HepG2 (cell line): ENCODE data around the gene PLIN3. TPM values are rescaled to one million over a fixed set of nuclear protein-coding genes. Genes with fewer than 3 reads are reported as not detected.
A peak's percentile ranks its signal among the peaks of the same experiment; 100 is the strongest.

ENCODE experiments used
- ATAC-seq: fragments of 200-7000 bp; cut with Tn5 transposase; 3 replicates; pipeline ENCODE4 v1.9.1; 2020; ENCODE audit warnings: mild to moderate bottlenecking, moderate library complexity
- BruUV-seq: library from RNA; stranded (reverse); fragments of 400-500 nt; replicated peaks from 2 replicates; lab custom pipeline; 2021; lab: Mats Ljungman, UMichigan
- CTCF ChIA-PET: fragments of 300-600 bp; formaldehyde crosslinking; extraction: SDS; loops from one replicate; lab custom pipeline; 2021; ENCODE audit warnings: low total read pairs, inconsistent platforms, low intra/inter-chr PET ratio; lab: Yijun Ruan, JAX
- POLR2A ChIA-PET: fragments of 350-600 bp; sonication (Branson Sonifier 250); formaldehyde crosslinking; loops from one replicate; lab custom pipeline; 2020; ENCODE audit warnings: antibody characterized with exemption, inconsistent platforms; lab: Yijun Ruan, JAX
- DNase-seq: peaks from one replicate; pipeline ENCODE4 v3.0.0-alpha.2; 2015; ENCODE audit warnings: low spot score
- FAIRE-seq: peaks from 3 replicates; lab custom pipeline; 2011; peaks lifted over from hg19 to GRCh38; lab: Jason Lieb, UNC
- H2AFZ ChIP-seq: one replicate; pipeline ENCODE4 v1.6.1; 2011; ENCODE audit warnings: low read length, inconsistent platforms
- H3K27ac ChIP-seq: fragments of 300-600 bp; 3 replicates; pipeline ENCODE4 v1.8.0; 2011; ENCODE audit warnings: mixed run types, mild to moderate bottlenecking, mixed read lengths, low read length, inconsistent platforms; ENCODE audit not compliant: insufficient read depth; ENCODE audit errors: extremely low read length
- H3K27me3 ChIP-seq, 2 experiments: fragments of 200-600 bp in 1 of 2; 2 replicates in 1 of 2; 3 replicates in 1 of 2; pipeline versions ENCODE4 v1.6.0 to v1.8.0; 2011; ENCODE audit warnings: low read length in 2 of 2, mild to moderate bottlenecking in 2 of 2, moderate library complexity in 2 of 2, inconsistent platforms in 1 of 2; ENCODE audit not compliant: insufficient read depth in 2 of 2, control insufficient read depth in 1 of 2
- H3K36me3 ChIP-seq, 2 experiments: fragments of 200-600 bp in 1 of 2; replicated peaks in 1 of 2; 2 replicates in 1 of 2; 3 replicates in 1 of 2; pipeline versions ENCODE4 v1.5.1 to v1.8.0; 2011; ENCODE audit warnings: low read length in 2 of 2, inconsistent platforms in 1 of 2; ENCODE audit not compliant: insufficient read depth in 2 of 2, control insufficient read depth in 1 of 2
- H3K4me1 ChIP-seq: 2 replicates; pipeline ENCODE4 v1.5.1; 2012; ENCODE audit warnings: low read length, inconsistent platforms; ENCODE audit not compliant: insufficient read depth
- H3K4me2 ChIP-seq: 2 replicates; pipeline ENCODE4 v1.6.0; 2011; ENCODE audit warnings: low read depth, low read length, inconsistent platforms
- H3K4me3 ChIP-seq, 3 experiments: fragments of 200-600 bp in 1 of 3; sonication (generic), shearing (Covaris generic) in 1 of 3; replicated peaks in 1 of 3; 2 replicates each; pipeline ENCODE4 v1.5.1; 2011 to 2016; ENCODE audit warnings: low read length in 3 of 3, inconsistent platforms in 2 of 3, low read depth in 2 of 3, mild to moderate bottlenecking in 2 of 3, control low read depth in 1 of 3, mixed read lengths in 1 of 3; ENCODE audit not compliant: insufficient read depth in 1 of 3
- H3K79me2 ChIP-seq: one replicate; pipeline ENCODE4 v1.6.1; 2011; ENCODE audit warnings: low read length, inconsistent platforms; ENCODE audit not compliant: insufficient read depth
- H3K9ac ChIP-seq: 2 replicates; pipeline ENCODE4 v1.6.0; 2011; ENCODE audit warnings: mild to moderate bottlenecking, low read depth, low read length, inconsistent platforms; ENCODE audit not compliant: insufficient read depth
- H3K9me3 ChIP-seq: 2 replicates; pipeline ENCODE4 v1.5.1; 2012; ENCODE audit warnings: mild to moderate bottlenecking, low read length
- H4K20me1 ChIP-seq: 2 replicates; pipeline ENCODE4 v1.6.0; 2011; ENCODE audit warnings: inconsistent platforms, mild to moderate bottlenecking, low read length, moderate library complexity; ENCODE audit not compliant: insufficient read depth
- ATF3 ChIP-seq: sonication (generic); formaldehyde crosslinking; IDR thresholded peaks from 2 replicates; pipeline ENCODE4 v1.4.0; 2020; ENCODE audit warnings: missing genetic modification reagents
- ATF7 ChIP-seq, 2 experiments: fragments of 450-650 bp in 1 of 2; sonication (generic) in 1 of 2; formaldehyde crosslinking in 1 of 2; IDR thresholded peaks; 2 replicates each; pipeline versions ENCODE4 v1.4.0 to v1.6.1; 2016 to 2020; ENCODE audit warnings: antibody characterized with exemption in 1 of 2, mild to moderate bottlenecking in 1 of 2, missing genetic modification reagents in 1 of 2
- CHD4 ChIP-seq: fragments of 200-600 bp; sonication (generic); IDR thresholded peaks from 2 replicates; pipeline ENCODE4 v1.7.0; 2017; ENCODE audit warnings: mild to moderate bottlenecking, low read length, borderline replicate concordance
- GATAD2A ChIP-seq: IDR thresholded peaks from 2 replicates; pipeline ENCODE4 v1.6.1; 2016
- KDM1A ChIP-seq: IDR thresholded peaks from 2 replicates; pipeline ENCODE4 v1.6.1; 2016; ENCODE audit warnings: missing compliant biosample characterization
- KMT2A ChIP-seq: sonication (generic); formaldehyde crosslinking; IDR thresholded peaks from 2 replicates; pipeline ENCODE4 v1.4.0; 2020; ENCODE audit warnings: missing genetic modification reagents
- NBN ChIP-seq: fragments of 450-650 bp; conservative IDR thresholded peaks from 2 replicates; pipeline ENCODE4 v1.6.1; 2017
- RNF2 ChIP-seq: fragments of 450-650 bp; conservative IDR thresholded peaks from 2 replicates; pipeline ENCODE4 v1.6.1; 2016; ENCODE audit warnings: low read depth
- TARDBP ChIP-seq: sonication (generic); formaldehyde crosslinking; IDR thresholded peaks from 2 replicates; pipeline ENCODE4 v1.8.0; 2022; ENCODE audit warnings: mild to moderate bottlenecking, missing genetic modification reagents
- ZMYM3 ChIP-seq: sonication (generic); formaldehyde crosslinking; IDR thresholded peaks from 2 replicates; pipeline ENCODE4 v1.5.1; 2020; ENCODE audit warnings: mild to moderate bottlenecking, missing genetic modification reagents
- ZNF24 ChIP-seq: fragments of 450-650 bp; IDR thresholded peaks from 2 replicates; pipeline ENCODE4 v1.6.1; 2017; ENCODE audit warnings: antibody characterized with exemption, mild to moderate bottlenecking
- ZNF292 ChIP-seq: sonication (generic); formaldehyde crosslinking; IDR thresholded peaks from 2 replicates; pipeline ENCODE4 v1.8.1; 2022; ENCODE audit warnings: mild to moderate bottlenecking, low read depth, missing genetic modification reagents, borderline replicate concordance
- ZNF629 ChIP-seq: sonication (generic); formaldehyde crosslinking; conservative IDR thresholded peaks from 2 replicates; pipeline ENCODE4 v1.5.0; 2020; ENCODE audit warnings: missing genetic modification reagents
- WGBS: methylation state at CpG from one replicate; pipeline ENCODE4 v1.1.6; 2017; ENCODE audit warnings: low lambda C conversion rate; 5-methylcytosine and 5-hydroxymethylcytosine counted together
- in situ Hi-C: cut with HindIII; loops from 2 replicates; pipeline ENCODE4 v1.10.0; 2017; ENCODE audit warnings: low pct_unique_long_range_greater_than_20kb; ENCODE audit not compliant: extremely low pct_ligation_motif_present
- intact Hi-C: fragments of 100-400 bp; cut with micrococcal nuclease; formaldehyde crosslinking; loops from one replicate; pipeline ENCODE4 v1.10.0; 2022; ENCODE audit not compliant: unreplicated experiment
- polyA plus RNA-seq, 8 experiments: library from polyadenylated mRNA; depleted of rRNA in 3 of 8; stranded (reverse) in 7 of 8; unstranded in 1 of 8; fragments of >200 nt; fragmentation: Illumina TruSeq in 4 of 8; extraction: Trizol in 4 of 8; gene quantifications; 2 replicates each; pipeline versions ENCODE4 v1.2.1 to v1.2.3, GENCODE V29; 2011 to 2016; ENCODE audit warnings: low read depth in 4 of 8, missing spikeins in 1 of 8, mixed read lengths in 1 of 8; ENCODE audit not compliant: insufficient read depth in 1 of 8
- total RNA-seq, 5 experiments: library from RNA; depleted of rRNA; stranded (reverse); fragments of >200 nt; fragmentation: Illumina TruSeq; extraction: Trizol; gene quantifications; 2 replicates each; pipeline ENCODE4 v1.2.3, GENCODE V29; 2016; ENCODE audit warnings: low read depth in 1 of 5
- TF ChIP-seq, protein P1 (sequence below): sonication (generic); formaldehyde crosslinking; IDR thresholded peaks from 2 replicates; pipeline ENCODE4 v1.5.1; 2020; ENCODE audit warnings: missing genetic modification reagents, mild to moderate bottlenecking, borderline replicate concordance
- TF ChIP-seq, protein P2 (sequence below): sonication (generic); formaldehyde crosslinking; IDR thresholded peaks from 2 replicates; pipeline ENCODE4 v1.5.1; 2020; ENCODE audit warnings: mild to moderate bottlenecking, missing genetic modification reagents, borderline replicate concordance
- TF ChIP-seq, protein P3 (sequence below): IDR thresholded peaks from 2 replicates; pipeline ENCODE4 v1.6.1; 2018; ENCODE audit warnings: missing genetic modification reagents, mild to moderate bottlenecking, missing compliant biosample characterization
- TF ChIP-seq, protein P4 (sequence below): sonication (generic); formaldehyde crosslinking; IDR thresholded peaks from 2 replicates; pipeline ENCODE4 v1.5.1; 2020; ENCODE audit warnings: mild to moderate bottlenecking, moderate library complexity, missing genetic modification reagents

The PLIN3 gene
- total and polyA plus RNA-seq, 2 of the 13 experiments (the other 11 are each of a cell fraction or from before 2014, with no cell fraction given): 49.3 to 57.9 TPM

DNA sequence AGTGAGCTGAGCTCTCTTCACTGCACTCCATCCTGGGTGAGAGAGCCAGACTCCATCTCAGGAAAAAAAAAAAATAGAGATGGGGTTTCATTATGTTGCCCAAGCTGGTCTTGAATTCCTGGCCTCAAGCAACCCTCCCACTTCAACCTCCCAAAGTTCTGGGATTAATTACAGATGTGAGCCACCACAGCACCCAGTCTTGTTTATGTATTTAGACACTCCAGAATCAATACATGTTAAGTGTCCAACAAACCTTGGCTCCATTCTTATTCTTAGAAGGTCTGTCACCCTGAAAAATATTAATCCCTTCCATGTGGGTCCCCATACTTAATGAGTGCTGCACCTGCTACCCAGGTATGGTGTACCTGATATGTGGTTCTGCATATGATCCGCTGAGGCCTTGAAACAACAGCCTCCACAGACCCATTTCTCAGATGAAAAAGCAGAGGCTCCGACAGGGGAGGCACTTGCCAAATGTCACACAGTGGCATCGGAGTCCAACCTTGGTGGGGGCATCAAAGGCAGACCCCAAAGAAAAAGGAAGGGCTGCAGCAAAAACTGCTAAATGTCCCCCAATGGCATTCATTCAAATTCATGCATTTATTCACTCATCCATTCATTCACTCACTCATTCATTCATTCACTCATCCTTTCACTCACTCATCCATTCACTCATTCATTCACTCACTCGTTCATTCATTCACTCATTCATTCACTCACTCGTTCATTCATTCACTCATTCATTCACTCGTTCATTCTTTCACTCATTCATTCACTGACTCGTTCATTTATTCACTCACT, 52.6 kb downstream of the PLIN3 start:
- no peak overlapping the region for H3K4me3 ChIP-seq
- 0 out of 2 replicates have a peak, but pooled peaks have one; percentile 69 for TF ChIP-seq NBN
- TF ChIP-seq, protein P1, sequence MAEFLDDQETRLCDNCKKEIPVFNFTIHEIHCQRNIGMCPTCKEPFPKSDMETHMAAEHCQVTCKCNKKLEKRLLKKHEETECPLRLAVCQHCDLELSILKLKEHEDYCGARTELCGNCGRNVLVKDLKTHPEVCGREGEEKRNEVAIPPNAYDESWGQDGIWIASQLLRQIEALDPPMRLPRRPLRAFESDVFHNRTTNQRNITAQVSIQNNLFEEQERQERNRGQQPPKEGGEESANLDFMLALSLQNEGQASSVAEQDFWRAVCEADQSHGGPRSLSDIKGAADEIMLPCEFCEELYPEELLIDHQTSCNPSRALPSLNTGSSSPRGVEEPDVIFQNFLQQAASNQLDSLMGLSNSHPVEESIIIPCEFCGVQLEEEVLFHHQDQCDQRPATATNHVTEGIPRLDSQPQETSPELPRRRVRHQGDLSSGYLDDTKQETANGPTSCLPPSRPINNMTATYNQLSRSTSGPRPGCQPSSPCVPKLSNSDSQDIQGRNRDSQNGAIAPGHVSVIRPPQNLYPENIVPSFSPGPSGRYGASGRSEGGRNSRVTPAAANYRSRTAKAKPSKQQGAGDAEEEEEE: 0 out of 2 replicates have a peak, but pooled peaks have one; percentile 28
- 0 out of 2 replicates have a peak, but pooled peaks have one; percentile 1 for TF ChIP-seq ZNF292 (CRISPR knock-in tag)
- TF ChIP-seq, protein P2, sequence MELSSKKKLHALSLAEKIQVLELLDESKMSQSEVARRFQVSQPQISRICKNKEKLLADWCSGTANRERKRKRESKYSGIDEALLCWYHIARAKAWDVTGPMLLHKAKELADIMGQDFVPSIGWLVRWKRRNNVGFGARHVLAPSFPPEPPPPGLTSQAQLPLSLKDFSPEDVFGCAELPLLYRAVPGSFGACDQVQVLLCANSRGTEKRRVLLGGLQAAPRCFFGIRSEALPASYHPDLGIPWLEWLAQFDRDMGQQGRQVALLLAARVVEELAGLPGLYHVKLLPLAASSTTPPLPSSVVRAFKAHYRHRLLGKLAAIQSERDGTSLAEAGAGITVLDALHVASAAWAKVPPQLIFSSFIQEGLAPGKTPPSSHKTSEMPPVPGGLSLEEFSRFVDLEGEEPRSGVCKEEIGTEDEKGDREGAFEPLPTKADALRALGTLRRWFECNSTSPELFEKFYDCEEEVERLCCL: no peak
- TF ChIP-seq ATF7 (IDR thresholded peaks at IDR 0.05): peak; percentile 13; the same call in 1 of the 2 replicates
- TF ChIP-seq ATF7 (CRISPR knock-in tag; IDR thresholded peaks at IDR 0.05): no peak
- no peak for TF ChIP-seq RNF2
- TF ChIP-seq, protein P3, sequence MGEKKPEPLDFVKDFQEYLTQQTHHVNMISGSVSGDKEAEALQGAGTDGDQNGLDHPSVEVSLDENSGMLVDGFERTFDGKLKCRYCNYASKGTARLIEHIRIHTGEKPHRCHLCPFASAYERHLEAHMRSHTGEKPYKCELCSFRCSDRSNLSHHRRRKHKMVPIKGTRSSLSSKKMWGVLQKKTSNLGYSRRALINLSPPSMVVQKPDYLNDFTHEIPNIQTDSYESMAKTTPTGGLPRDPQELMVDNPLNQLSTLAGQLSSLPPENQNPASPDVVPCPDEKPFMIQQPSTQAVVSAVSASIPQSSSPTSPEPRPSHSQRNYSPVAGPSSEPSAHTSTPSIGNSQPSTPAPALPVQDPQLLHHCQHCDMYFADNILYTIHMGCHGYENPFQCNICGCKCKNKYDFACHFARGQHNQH (CRISPR knock-in tag): no peak
- peak; percentile 79; the same call in 1 of the 2 replicates for TF ChIP-seq CHD4
- TF ChIP-seq KMT2A (CRISPR knock-in tag): no peak
- peak; percentile 46; the same call in 1 of the 2 replicates for TF ChIP-seq ZMYM3 (CRISPR knock-in tag)
- TF ChIP-seq TARDBP (CRISPR knock-in tag): 0 out of 2 replicates have a peak, but pooled peaks have one; percentile 15
- peak; percentile 99 for TF ChIP-seq ZNF24
- TF ChIP-seq GATAD2A: no peak
- TF ChIP-seq, protein P4, sequence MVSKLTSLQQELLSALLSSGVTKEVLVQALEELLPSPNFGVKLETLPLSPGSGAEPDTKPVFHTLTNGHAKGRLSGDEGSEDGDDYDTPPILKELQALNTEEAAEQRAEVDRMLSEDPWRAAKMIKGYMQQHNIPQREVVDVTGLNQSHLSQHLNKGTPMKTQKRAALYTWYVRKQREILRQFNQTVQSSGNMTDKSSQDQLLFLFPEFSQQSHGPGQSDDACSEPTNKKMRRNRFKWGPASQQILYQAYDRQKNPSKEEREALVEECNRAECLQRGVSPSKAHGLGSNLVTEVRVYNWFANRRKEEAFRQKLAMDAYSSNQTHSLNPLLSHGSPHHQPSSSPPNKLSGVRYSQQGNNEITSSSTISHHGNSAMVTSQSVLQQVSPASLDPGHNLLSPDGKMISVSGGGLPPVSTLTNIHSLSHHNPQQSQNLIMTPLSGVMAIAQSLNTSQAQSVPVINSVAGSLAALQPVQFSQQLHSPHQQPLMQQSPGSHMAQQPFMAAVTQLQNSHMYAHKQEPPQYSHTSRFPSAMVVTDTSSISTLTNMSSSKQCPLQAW (CRISPR knock-in tag): no peak
- peak; percentile 36; the same call in 1 of the 2 replicates for TF ChIP-seq KDM1A (CRISPR knock-in tag)
- TF ChIP-seq ATF3 (CRISPR knock-in tag): no peak
- TF ChIP-seq ZNF629: peak; percentile 95

More for the DNA sequence above, 52.6 kb downstream of the PLIN3 start:
- Histone ChIP-seq H3K4me2 (peak overlapping the region; percentile 65; the same call in 1 of the 2 replicates), H3K27me3 (no peaks in the 10 kb centered on the region), H3K9ac (no peak overlapping the region), H3K79me2 (no peaks in the 10 kb centered on the region), H2AFZ (no peak overlapping the region), H3K4me1 (peaks cover 44% of the 10 kb centered on the region), H3K27ac (no peak overlapping the region), H3K36me3 (peaks cover 4% of the 10 kb centered on the region in 2 experiments; a peak in 2 of 5 replicates), H3K9me3 (no peaks in the 10 kb centered on the region), H4K20me1 (no peaks in the 10 kb centered on the region)
- POLR2A ChIA-PET: no interaction called here
- intact Hi-C loops (no loop called here), in situ Hi-C loops (loop anchor here (5.0 kb wide), 2 partner anchors 97 to 217 kb away; no protein-coding TSS in a partner anchor)
- ATAC-seq (no peak), DNase-seq (no peak), FAIRE-seq (no peak)
- CTCF ChIA-PET: no interaction called here
- no TSS peak for BruUV-seq
- 66% methylated on average over 7 of the region's 7 CpGs for WGBS
